GM12878 (cell line): Measurements from ENCODE around the gene SPRR3. TPM values are rescaled to one million over a fixed set of nuclear protein-coding genes. Genes with fewer than 3 reads are reported as not detected.

Source experiments
- ATAC-seq: fragments of 200-7000 bp; cut with Tn5 transposase; 3 replicates; pipeline ENCODE4 v1.9.1; 2020; ENCODE audit warnings: mild to moderate bottlenecking, moderate library complexity
- BruUV-seq: library from RNA; stranded (reverse); fragments of 400-500 nt; replicated peaks from 2 replicates; lab custom pipeline; 2021; lab: Mats Ljungman, UMichigan
- CTCF ChIA-PET: fragments of 300-600 bp; sonication (Branson Sonifier 250); formaldehyde crosslinking; extraction: SDS; loops from one replicate; lab custom pipeline; 2021; ENCODE audit warnings: inconsistent platforms; lab: Yijun Ruan, JAX
- POLR2A ChIA-PET: fragments of 350-600 bp; formaldehyde crosslinking; extraction: SDS; loops from one replicate; lab custom pipeline; 2021; ENCODE audit warnings: inconsistent platforms; lab: Charles Lee
- RAD21 ChIA-PET: fragments of 300-600 bp; sonication (Branson Sonifier 250); formaldehyde crosslinking; loops from one replicate; lab custom pipeline; 2023; ENCODE audit warnings: antibody characterized with exemption; ENCODE audit not compliant: unreplicated experiment; lab: Charles Lee
- SMC1A ChIA-PET: fragments of 300-600 bp; sonication (Branson Sonifier 250); formaldehyde crosslinking; loops from one replicate; lab custom pipeline; 2023; ENCODE audit not compliant: unreplicated experiment, uncharacterized antibody; lab: Charles Lee
- DNase-seq: peaks from one replicate; pipeline ENCODE4 v3.0.0-alpha.2; 2011; ENCODE audit warnings: low read depth, low spot score
- FAIRE-seq: peaks from 3 replicates; lab custom pipeline; 2011; peaks lifted over from hg19 to GRCh38; lab: Jason Lieb, UNC
- H2AFZ ChIP-seq: 2 replicates; pipeline ENCODE4 v1.6.0; 2011; ENCODE audit warnings: low read depth, low read length, control low read depth; ENCODE audit not compliant: control insufficient read depth
- H3K27ac ChIP-seq: 2 replicates; pipeline ENCODE4 v1.5.1; 2011; ENCODE audit warnings: control low read depth; ENCODE audit not compliant: control insufficient read depth, insufficient read depth
- H3K27me3 ChIP-seq, 2 experiments: replicated peaks in 1 of 2; 2 replicates each; pipeline versions ENCODE4 v1.6.0 to v1.6.1; 2011; ENCODE audit warnings: low read length in 1 of 2; ENCODE audit not compliant: control insufficient read depth in 2 of 2, insufficient read depth in 2 of 2
- H3K36me3 ChIP-seq, 2 experiments: 2 replicates each; pipeline ENCODE4 v1.5.1; 2011; ENCODE audit warnings: low read length in 1 of 2; ENCODE audit not compliant: control insufficient read depth in 2 of 2, insufficient read depth in 2 of 2
- H3K4me1 ChIP-seq: 2 replicates; pipeline ENCODE4 v1.6.1; 2011; ENCODE audit warnings: mild to moderate bottlenecking, low read length, moderate library complexity, mixed read lengths; ENCODE audit not compliant: control insufficient read depth, insufficient read depth
- H3K4me2 ChIP-seq: 2 replicates; pipeline ENCODE4 v1.6.0; 2011; ENCODE audit warnings: control low read depth; ENCODE audit not compliant: control insufficient read depth, insufficient read depth
- H3K4me3 ChIP-seq: fragments of 200-600 bp; sonication (generic); 2 replicates; pipeline ENCODE4 v1.5.1; 2016
- H3K79me2 ChIP-seq: 2 replicates; pipeline ENCODE4 v1.6.0; 2011; ENCODE audit warnings: low read length; ENCODE audit not compliant: control insufficient read depth, insufficient read depth
- H3K9ac ChIP-seq: 2 replicates; pipeline ENCODE4 v1.8.0; 2011; ENCODE audit warnings: low read length, control low read depth, mixed read lengths; ENCODE audit not compliant: control insufficient read depth, insufficient read depth
- H3K9me3 ChIP-seq: replicated peaks from 3 replicates; pipeline ENCODE4 v1.5.1; 2011; ENCODE audit warnings: mild to moderate bottlenecking, low read length; ENCODE audit not compliant: control insufficient read depth, insufficient read depth
- H4K20me1 ChIP-seq: 2 replicates; pipeline ENCODE4 v1.6.0; 2011; ENCODE audit not compliant: control insufficient read depth, insufficient read depth
- BCL11A ChIP-seq: IDR thresholded peaks from 2 replicates; pipeline ENCODE4 v1.6.1; 2011; ENCODE audit warnings: low read depth, low read length
- CTCF ChIP-seq, 3 experiments: IDR thresholded peaks in 2 of 3; conservative IDR thresholded peaks in 1 of 3; 2 replicates each; pipeline ENCODE4 v1.5.1; 2011; ENCODE audit warnings: low read depth in 3 of 3, low read length in 3 of 3, mild to moderate bottlenecking in 3 of 3, control low read depth in 2 of 3, moderate library complexity in 2 of 3, inconsistent platforms in 1 of 3, mixed read lengths in 1 of 3; ENCODE audit not compliant: control insufficient read depth in 2 of 3, insufficient read depth in 1 of 3; ENCODE audit errors: extremely low read depth in 1 of 3
- E2F8 ChIP-seq: fragments of 450-650 bp; IDR thresholded peaks from 2 replicates; pipeline ENCODE4 v1.6.1; 2018; ENCODE audit warnings: mild to moderate bottlenecking, low read depth, moderate library complexity; ENCODE audit not compliant: partially characterized antibody
- FOS ChIP-seq: IDR thresholded peaks from 3 replicates; pipeline ENCODE4 v1.6.1; 2011; ENCODE audit warnings: borderline replicate concordance; ENCODE audit not compliant: insufficient read length; ENCODE audit errors: extremely low read depth
- IKZF2 ChIP-seq, 2 experiments: fragments of 450-650 bp; IDR thresholded peaks; 2 replicates each; pipeline ENCODE4 v1.6.1; 2017; ENCODE audit warnings: mild to moderate bottlenecking in 2 of 2, moderate library complexity in 2 of 2
- NR2F1 ChIP-seq: fragments of 450-650 bp; conservative IDR thresholded peaks from 2 replicates; pipeline ENCODE4 v1.6.1; 2017; ENCODE audit warnings: mild to moderate bottlenecking
- SRF ChIP-seq, 2 experiments: IDR thresholded peaks; 2 replicates each; pipeline ENCODE4 v1.6.1; 2011; ENCODE audit warnings: low read depth in 2 of 2, low read length in 2 of 2, mild to moderate bottlenecking in 1 of 2, moderate library complexity in 1 of 2
- WGBS: methylation state at CpG from one replicate; pipeline ENCODE4 v1.1.6; 2016; ENCODE audit warnings: low lambda C conversion rate; ENCODE audit not compliant: insufficient replicate concordance, insufficient coverage; ENCODE audit errors: missing lambda C conversion rate; 5-methylcytosine and 5-hydroxymethylcytosine counted together
- in situ Hi-C: fragments of 300-500 bp; cut with MboI; formaldehyde crosslinking; loops from 9 replicates; pipeline ENCODE4 v1.14.3; 2018; ENCODE audit warnings: mixed read lengths
- intact Hi-C: fragments of 100-400 bp; cut with micrococcal nuclease; formaldehyde crosslinking; loops from one replicate; pipeline ENCODE4 v1.14.2; 2022; ENCODE audit not compliant: unreplicated experiment
- polyA plus RNA-seq, 11 experiments: library from polyadenylated mRNA; depleted of rRNA in 4 of 11; unstranded in 6 of 11; stranded (reverse) in 5 of 11; fragments of >200 nt; fragmentation: Nextera tagmentation in 4 of 11; fragmentation: Illumina TruSeq in 1 of 11; extraction: Ambion mirVana in 4 of 11; extraction: Trizol in 1 of 11; gene quantifications; 1 replicate in 1 of 11; 2 replicates in 10 of 11; pipeline versions ENCODE4 v1.2.1 to v1.2.3, GENCODE V29; 2011 to 2016; ENCODE audit warnings: inconsistent platforms in 2 of 11, missing spikeins in 2 of 11, low read depth in 1 of 11
- total RNA-seq, 4 experiments: library from RNA; depleted of rRNA in 3 of 4; stranded (reverse); fragments of >200 nt in 3 of 4; fragmentation: Illumina TruSeq in 1 of 4; extraction: Trizol in 1 of 4; gene quantifications; 2 replicates each; pipeline versions ENCODE4 v1.2.1 to v1.2.3, GENCODE V29; 2013 to 2021

The SPRR3 gene
- total and polyA plus RNA-seq, 10 of the 15 experiments (the other 5 are each of a cell fraction or from before 2014, with no cell fraction given), result not detected

GRCh38 chr1:152980676-152981075 lies 20.9 kb upstream of the SPRR3 start:
- 0% methylated on average over 1 of the region's 1 CpG for WGBS
- in situ Hi-C loops, result no loop called here
- H3K4me1 ChIP-seq, result no peaks in the 10 kb centered on the region
- TF ChIP-seq IKZF2 (IDR thresholded peaks at IDR 0.05) (no peak), BCL11A (no peak), NR2F1 (no peak)
- no peaks in the 10 kb centered on the region for H3K36me3 ChIP-seq
- ChIA-PET CTCF (interaction anchor here (1.1 kb wide), 1 partner anchor 48 kb away, joined by 3 read pairs; no protein-coding TSS in a partner anchor), POLR2A (no interaction called here), SMC1A (interaction anchor here (1.2 kb wide), 1 partner anchor 13 kb away, joined by 3 read pairs; no protein-coding TSS in a partner anchor), RAD21 (interaction anchor here (0.9 kb wide), 1 partner anchor 212 kb away, joined by 4 read pairs; no protein-coding TSS in a partner anchor)
- ATAC-seq, result no peak
- no peak overlapping the region for H2AFZ ChIP-seq
- no peaks in the 10 kb centered on the region for H3K79me2 ChIP-seq
- H3K4me2 ChIP-seq, result no peak overlapping the region
- no peaks in the 10 kb centered on the region; the same call in 1 of the 2 replicates for H4K20me1 ChIP-seq
- no TSS peak for BruUV-seq
- no peak for FAIRE-seq
- no peak overlapping the region for H3K4me3 ChIP-seq
- H3K9me3 ChIP-seq, result no peaks in the 10 kb centered on the region
- DNase-seq, result no peak
- intact Hi-C loops, result no loop called here
- no peak overlapping the region for H3K9ac ChIP-seq
- no peak overlapping the region for H3K27ac ChIP-seq
- no peaks in the 10 kb centered on the region for H3K27me3 ChIP-seq

- Histone ChIP-seq H3K27me3 (no peaks in the 10 kb centered on the region), H3K36me3 (no peaks in the 10 kb centered on the region), H3K4me3 (no peak overlapping the region), H4K20me1 (no peaks in the 10 kb centered on the region; the same call in 1 of the 2 replicates), H3K4me1 (no peaks in the 10 kb centered on the region), H3K79me2 (no peaks in the 10 kb centered on the region), H3K9me3 (no peaks in the 10 kb centered on the region), H3K4me2 (no peak overlapping the region), H3K27ac (no peak overlapping the region), H2AFZ (no peak overlapping the region), H3K9ac (no peak overlapping the region)
- TF ChIP-seq SRF (IDR thresholded peaks at IDR 0.05; ENCODE audit: low read depth in 2 of 2, low read length in 2 of 2) (no peak), CTCF (IDR thresholded peaks at IDR 0.05 in 2 of 3, conservative IDR thresholded peaks at IDR 0.05 in 1 of 3; ENCODE audit: control insufficient read depth in 2 of 3, extremely low read depth in 1 of 3, insufficient read depth in 1 of 3, low read depth in 3 of 3, low read length in 3 of 3) (no peak), E2F8 (no peak), FOS (no peak)
- ChIA-PET POLR2A (no interaction called here), SMC1A (interaction anchor here (1.0 kb wide), 1 partner anchor 18 kb away, joined by 4 read pairs; no protein-coding TSS in a partner anchor), CTCF (interaction anchor here (1.1 kb wide), 1 partner anchor 48 kb away, joined by 3 read pairs; no protein-coding TSS in a partner anchor), RAD21 (interaction anchor here (0.9 kb wide), 1 partner anchor 211 kb away, joined by 4 read pairs; no protein-coding TSS in a partner anchor)
- ATAC-seq (no peak), FAIRE-seq (no peak), DNase-seq (no peak)
- 8% methylated on average over 6 of the region's 6 CpGs for WGBS
- intact Hi-C loops (no loop called here), in situ Hi-C loops (no loop called here)
- no TSS peak for BruUV-seq
Observed at GRCh38 chr1:152981146-152981871, 20.2 kb upstream of the SPRR3 start.
